Measurements from ENCODE around the gene AP1M1.

AP1M1 gene

DNA sequence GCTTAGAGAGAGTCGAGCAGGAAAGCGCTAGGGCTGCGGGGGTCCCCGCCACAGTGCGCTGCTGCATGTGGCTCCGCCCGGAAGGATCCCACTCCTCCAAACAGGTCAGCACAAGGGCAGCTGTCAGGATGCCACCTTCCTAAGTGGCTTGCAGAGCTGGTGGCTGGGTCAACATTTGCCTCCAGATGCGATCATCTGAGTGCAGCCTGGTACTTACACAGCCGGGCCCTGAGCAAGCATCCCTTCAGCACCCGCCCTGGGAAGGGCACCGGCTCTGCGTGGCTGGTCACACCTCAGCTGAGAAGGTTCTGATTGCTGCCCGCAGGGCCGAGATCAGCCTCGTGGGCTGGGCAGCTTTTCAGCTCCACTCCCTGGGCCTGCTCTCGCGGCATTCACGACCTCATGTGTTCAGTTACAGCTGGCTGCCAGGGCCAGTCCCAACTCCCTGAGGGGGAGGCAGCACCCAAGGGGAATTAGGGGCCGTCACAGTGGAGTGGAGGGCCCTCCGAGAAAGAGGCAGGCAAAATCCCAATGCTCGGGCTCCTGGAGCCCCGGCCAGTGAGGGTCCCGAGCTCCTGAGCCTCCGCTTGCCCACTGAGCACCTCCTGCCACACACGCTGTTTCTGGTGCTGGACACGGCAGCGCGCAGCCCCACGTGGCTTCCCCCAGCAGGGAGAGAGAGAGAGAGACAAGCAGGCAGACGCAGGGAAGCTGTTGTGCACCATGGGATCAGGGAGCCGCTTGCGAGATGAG lies 26.8 kb downstream of the AP1M1 start:
- TF ChIP-seq, protein P1, sequence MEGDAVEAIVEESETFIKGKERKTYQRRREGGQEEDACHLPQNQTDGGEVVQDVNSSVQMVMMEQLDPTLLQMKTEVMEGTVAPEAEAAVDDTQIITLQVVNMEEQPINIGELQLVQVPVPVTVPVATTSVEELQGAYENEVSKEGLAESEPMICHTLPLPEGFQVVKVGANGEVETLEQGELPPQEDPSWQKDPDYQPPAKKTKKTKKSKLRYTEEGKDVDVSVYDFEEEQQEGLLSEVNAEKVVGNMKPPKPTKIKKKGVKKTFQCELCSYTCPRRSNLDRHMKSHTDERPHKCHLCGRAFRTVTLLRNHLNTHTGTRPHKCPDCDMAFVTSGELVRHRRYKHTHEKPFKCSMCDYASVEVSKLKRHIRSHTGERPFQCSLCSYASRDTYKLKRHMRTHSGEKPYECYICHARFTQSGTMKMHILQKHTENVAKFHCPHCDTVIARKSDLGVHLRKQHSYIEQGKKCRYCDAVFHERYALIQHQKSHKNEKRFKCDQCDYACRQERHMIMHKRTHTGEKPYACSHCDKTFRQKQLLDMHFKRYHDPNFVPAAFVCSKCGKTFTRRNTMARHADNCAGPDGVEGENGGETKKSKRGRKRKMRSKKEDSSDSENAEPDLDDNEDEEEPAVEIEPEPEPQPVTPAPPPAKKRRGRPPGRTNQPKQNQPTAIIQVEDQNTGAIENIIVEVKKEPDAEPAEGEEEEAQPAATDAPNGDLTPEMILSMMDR (IDR thresholded peaks at IDR 0.05; ENCODE audit: low read depth, low read length, missing control alignments): no peak
- in situ Hi-C loops (cut with HindIII; ENCODE audit: low sequenced_read_pairs): no loop called here
- H3K4me3 ChIP-seq (ENCODE audit: low read depth, low read length): no peak overlapping the region
- DNase-seq (ENCODE audit: low read depth): no peak

DNA sequence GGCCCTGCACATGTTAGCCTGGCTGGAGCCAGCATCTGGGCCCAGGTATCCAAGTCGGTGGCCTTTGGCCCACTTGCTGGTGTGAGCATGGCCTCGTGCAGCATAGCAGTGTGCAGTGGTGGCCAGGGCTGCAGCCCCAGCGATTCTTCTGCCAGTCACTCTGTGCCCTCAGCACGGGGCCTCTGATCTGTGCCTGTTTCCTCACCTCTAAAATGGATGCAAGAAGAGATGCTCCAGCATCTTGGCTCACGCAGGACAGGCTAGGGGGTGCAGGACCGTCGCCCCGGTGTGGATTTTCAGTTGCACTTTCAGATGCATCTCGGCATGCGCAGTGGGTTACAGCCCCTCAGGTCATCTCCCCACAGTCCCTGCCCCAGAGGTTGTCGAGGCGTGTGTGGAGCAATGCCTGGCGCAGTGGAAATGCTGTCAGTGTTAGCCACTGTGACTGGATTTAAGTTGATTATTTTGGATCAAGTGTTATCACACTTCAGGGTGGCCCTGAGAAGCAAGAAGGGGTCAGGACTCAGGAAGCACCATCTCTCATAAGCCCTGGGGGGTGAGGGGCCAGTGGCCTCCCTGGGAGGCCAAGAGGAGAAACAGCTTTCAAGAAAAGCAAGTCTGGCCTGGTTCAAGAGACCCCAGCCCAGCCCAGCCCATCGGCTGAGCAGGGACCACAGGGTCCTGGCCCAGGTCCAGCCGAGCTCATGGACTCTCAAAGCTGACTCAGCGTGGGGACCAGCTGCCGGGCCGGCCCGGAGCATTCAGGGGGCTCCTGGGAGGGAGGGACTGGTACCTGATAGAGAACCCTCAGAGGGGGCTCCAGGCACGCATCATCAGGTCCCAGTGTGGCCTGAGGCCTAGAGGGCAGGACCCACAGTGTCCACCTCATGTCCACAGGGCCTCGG lies 27.8 kb downstream of the AP1M1 start:
- TF ChIP-seq, protein P1 (IDR thresholded peaks at IDR 0.05; ENCODE audit: low read depth, low read length, missing control alignments): no peak
- no peak overlapping the region for H3K4me3 ChIP-seq (ENCODE audit: low read depth, low read length)
- in situ Hi-C loops (cut with HindIII; ENCODE audit: low sequenced_read_pairs): no loop called here
- DNase-seq (ENCODE audit: low read depth): no peak

DNA sequence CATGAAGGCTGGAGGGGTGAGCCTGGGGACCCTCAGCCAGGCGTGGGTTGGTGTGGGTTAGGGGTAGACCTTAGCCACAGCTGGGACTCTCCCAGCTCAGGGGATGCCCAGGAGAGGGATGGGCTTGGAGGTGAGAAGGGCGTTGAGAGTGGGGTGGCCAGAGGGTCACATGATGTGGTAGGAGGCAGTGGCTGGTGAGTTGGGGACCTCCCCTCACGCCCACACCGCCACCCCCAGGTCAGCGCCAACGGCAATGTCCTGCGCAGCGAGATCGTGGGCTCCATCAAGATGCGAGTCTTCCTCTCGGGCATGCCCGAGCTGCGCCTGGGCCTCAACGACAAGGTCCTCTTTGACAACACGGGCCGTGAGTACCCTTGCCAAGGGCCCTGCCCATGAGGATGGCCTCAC lies 28.5 kb downstream of the AP1M1 start:
- in situ Hi-C loops (cut with HindIII; ENCODE audit: low sequenced_read_pairs): no loop called here
- H3K4me3 ChIP-seq (ENCODE audit: low read depth, low read length): no peak overlapping the region
- no peak for DNase-seq (ENCODE audit: low read depth)
- TF ChIP-seq, protein P1 (IDR thresholded peaks at IDR 0.05; ENCODE audit: low read depth, low read length, missing control alignments): no peak

DNA sequence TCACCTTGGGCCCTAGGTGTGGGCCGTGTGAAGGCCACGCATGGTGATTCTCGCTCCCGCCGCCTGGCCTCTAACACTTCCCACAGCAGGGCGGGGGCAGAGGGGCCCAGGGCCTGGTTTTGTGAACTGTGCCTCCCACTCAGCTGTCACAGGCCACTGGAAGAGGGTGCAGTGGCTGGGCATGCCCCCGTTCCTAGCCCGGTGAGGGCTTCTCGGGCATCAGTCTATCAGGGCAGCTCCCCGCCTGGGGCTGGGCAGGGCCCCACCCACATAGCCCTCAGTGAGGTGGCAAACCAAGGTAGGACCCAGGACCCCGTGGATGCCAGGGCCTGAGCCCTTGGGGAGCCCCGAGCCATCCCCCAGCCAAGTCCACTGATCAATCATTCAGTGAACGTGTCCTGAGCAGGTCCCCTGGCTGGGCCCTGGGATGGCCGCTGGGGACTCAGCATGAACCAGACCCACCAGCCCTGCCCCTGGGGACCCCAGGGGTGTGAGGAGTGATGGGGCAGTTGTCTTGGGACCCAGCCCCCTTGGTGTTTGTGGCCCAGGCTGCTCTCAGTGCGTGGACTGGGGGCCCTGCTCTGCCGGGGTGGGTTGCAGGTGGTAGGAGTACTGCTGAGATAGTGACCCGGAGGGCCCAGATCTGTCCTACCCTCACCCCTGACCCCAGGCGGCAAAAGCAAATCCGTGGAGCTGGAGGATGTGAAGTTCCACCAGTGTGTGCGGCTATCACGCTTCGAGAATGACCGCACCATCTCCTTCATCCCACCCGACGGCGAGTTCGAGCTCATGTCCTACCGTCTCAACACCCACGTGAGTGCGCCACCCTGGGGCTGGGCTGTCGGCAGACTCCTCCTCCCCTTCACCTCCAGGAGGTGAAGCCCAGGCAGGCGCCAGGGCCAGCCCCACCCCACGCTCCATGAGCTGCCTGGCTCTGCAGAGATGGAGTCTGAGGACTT lies 29.4 kb downstream of the AP1M1 start:
- in situ Hi-C loops (cut with HindIII; ENCODE audit: low sequenced_read_pairs): no loop called here
- TF ChIP-seq, protein P1 (IDR thresholded peaks at IDR 0.05; ENCODE audit: low read depth, low read length, missing control alignments): no peak

DNA sequence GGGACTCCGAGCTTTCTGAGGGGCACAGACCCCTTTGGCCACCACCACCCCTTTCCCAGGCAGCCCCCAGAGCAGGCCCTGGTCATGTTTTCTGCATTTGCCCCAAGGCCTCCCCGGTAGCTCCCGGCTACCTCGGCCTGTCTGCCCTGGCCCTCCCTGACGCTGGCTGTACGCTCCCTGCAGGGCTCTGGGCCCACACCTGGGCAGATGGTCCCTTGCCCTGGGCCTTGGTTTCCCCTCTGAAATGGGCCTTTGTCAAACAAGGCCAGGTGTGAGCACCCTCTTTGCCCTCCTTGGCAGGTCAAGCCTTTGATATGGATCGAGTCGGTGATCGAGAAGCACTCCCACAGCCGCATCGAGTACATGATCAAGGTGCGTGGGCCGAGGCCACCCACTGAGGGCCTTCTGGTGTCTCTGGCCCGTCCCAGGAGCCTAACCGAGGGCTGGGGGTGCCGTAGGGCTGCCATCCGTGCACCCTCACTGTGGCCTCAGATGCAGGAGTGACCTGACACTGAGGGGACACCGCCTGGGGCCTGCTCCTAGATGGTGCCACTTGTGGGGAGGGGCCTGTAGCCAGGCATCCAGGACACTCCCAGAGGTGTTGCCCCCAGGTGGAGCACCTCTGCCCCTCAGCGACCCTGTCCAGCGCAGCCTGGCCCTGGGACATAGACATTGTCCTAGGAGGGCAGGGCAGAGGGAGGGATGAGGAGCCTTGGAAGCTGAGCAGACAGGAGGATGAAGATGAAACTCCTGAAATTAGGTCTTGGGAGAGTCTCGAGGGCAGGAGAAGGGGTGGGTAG lies 30.3 kb downstream of the AP1M1 start:
- no peak overlapping the region for H3K4me3 ChIP-seq (ENCODE audit: low read depth, low read length)
- in situ Hi-C loops (cut with HindIII; ENCODE audit: low sequenced_read_pairs): no loop called here
- TF ChIP-seq, protein P1 (IDR thresholded peaks at IDR 0.05; ENCODE audit: low read depth, low read length, missing control alignments): no peak
- no peak for DNase-seq (ENCODE audit: low read depth)

More for the DNA sequence above, 29.4 kb downstream of the AP1M1 start:
- DNase-seq (ENCODE audit: low read depth): no peak
- H3K4me3 ChIP-seq (ENCODE audit: low read depth, low read length): no peak overlapping the region
